ENCODE measurements around the gene THSD4. TPM values are rescaled to one million over a fixed set of nuclear protein-coding genes. Genes with fewer than 3 reads are reported as not detected.

The THSD4 gene
- total and polyA plus RNA-seq, 2 of the 4 experiments (the other 2 are of a cell fraction) = 25.5 to 31.1 TPM

DNA sequence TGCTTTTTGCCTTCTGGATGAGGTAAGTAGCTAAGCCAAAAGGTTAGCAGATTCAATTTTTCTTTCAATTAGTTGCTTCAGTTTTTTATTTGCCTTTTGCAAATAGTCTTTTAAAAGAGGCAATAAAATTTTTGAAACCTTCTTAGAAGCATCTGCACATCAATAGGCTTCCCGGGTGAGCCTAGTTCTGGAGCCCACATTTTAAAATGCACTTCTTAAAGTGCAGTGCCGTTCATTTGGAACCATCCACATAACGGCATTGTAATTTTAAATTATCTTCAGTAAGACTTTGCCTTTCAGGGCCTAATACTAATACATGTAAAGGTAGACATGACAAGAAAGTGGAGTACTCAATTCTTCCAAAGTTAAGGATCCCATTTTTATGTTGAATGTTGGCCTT is 269.2 kb downstream of the THSD4 start:
- in situ Hi-C loops (cut with MboI; ENCODE audit: low sequenced_read_pairs) (no loop called here), dilution Hi-C loops (cut with HindIII; ENCODE audit: low sequenced_read_pairs, unreplicated experiment) (no loop called here), intact Hi-C loops (cut with micrococcal nuclease) (no loop called here)
- Histone ChIP-seq H3K9me1 (ENCODE audit: insufficient read depth, low read length) (no peaks in the 10 kb centered on the region), H3K18ac (ENCODE audit: low read depth, low read length) (peak overlapping the region; percentile 84; the same call in 1 of the 2 replicates), H3K14ac (replicated peaks; ENCODE audit: low read depth, low read length) (no peak overlapping the region), H3K9me3 (ENCODE audit: control insufficient read depth, insufficient read depth, low read length) (no peaks in the 10 kb centered on the region), H3K79me1 (ENCODE audit: low read depth in 1 of 2, low read length in 2 of 2) (peaks cover 0 to 7% of the 10 kb centered on the region in 2 experiments; a peak in 1 of 4 replicates), H3K36me3 (ENCODE audit: control insufficient read depth, insufficient read depth, low read length) (no peaks in the 10 kb centered on the region), H3K4me2 (ENCODE audit: low read depth, low read length) (no peak overlapping the region), H3K23ac (ENCODE audit: low read depth, low read length) (no peak overlapping the region), H4K5ac (ENCODE audit: low read depth, low read length) (peak overlapping the region; percentile 49; the same call in 1 of the 2 replicates), H4K8ac (ENCODE audit: low read depth in 2 of 2, low read length in 2 of 2) (peak overlapping the region in 1 of 2 experiments; percentile 31; a peak in 2 of 4 replicates), H3K27ac (ENCODE audit: insufficient read depth, low read length) (no peak overlapping the region), H2BK120ac (ENCODE audit: low read depth, low read length) (peak overlapping the region; percentile 61; the same call in 1 of the 2 replicates), H3K56ac (ENCODE audit: extremely low read depth, insufficient read depth, low read length) (no peak overlapping the region), H2BK15ac (ENCODE audit: low read depth, low read length) (peak overlapping the region; percentile 66; the same call in 1 of the 3 replicates), H3K4me3 (ENCODE audit: insufficient read depth, low read depth, low read length) (no peak overlapping the region), H3K4me1 (ENCODE audit: control insufficient read depth, insufficient read depth, low read length) (peaks cover 16% of the 10 kb centered on the region), H2BK20ac (ENCODE audit: low read depth, low read length) (peak overlapping the region; percentile 16; the same call in 1 of the 2 replicates), H3K4ac (ENCODE audit: low read depth, low read length) (no peak overlapping the region), H3K9ac (ENCODE audit: low read depth, low read length) (no peak overlapping the region), H2BK5ac (ENCODE audit: low read depth, low read length, poor library complexity, severe bottlenecking) (no peak overlapping the region), H2AK9ac (replicated peaks; ENCODE audit: low read depth, low read length, poor library complexity) (no peak overlapping the region), H4K91ac (ENCODE audit: insufficient read depth, low read depth, low read length) (peak overlapping the region; percentile 43; the same call in 1 of the 2 replicates), H2AFZ (replicated peaks; ENCODE audit: low read length, poor library complexity) (no peak overlapping the region), H2AK5ac (ENCODE audit: low read depth, low read length) (no peak overlapping the region), H3K27me3 (ENCODE audit: control insufficient read depth, insufficient read depth, low read length) (no peaks in the 10 kb centered on the region), H4K20me1 (ENCODE audit: insufficient read depth, low read length) (no peaks in the 10 kb centered on the region)
- ATAC-seq (ENCODE audit: low read depth) (no peak), DNase-seq (no peak)
- no TSS peak for BruUV-seq (replicated peaks)
- no CpG with 5 or more reads among the region's 3 CpGs for WGBS, 2 experiments (ENCODE audit: extremely low coverage in 2 of 2, insufficient read length in 1 of 2)
- TF ChIP-seq BHLHE40 (IDR thresholded peaks at IDR 0.05; ENCODE audit: low read depth, low read length) (no peak), RCOR1 (IDR thresholded peaks at IDR 0.05; ENCODE audit: insufficient replicate concordance, low read length) (no peak), CEBPB (IDR thresholded peaks at IDR 0.05; ENCODE audit: low read depth, low read length) (no peak), CHD1 (IDR thresholded peaks at IDR 0.05; ENCODE audit: low read depth, low read length) (no peak), FOS (IDR thresholded peaks at IDR 0.05; ENCODE audit: low read depth, low read length) (no peak), RFX5 (IDR thresholded peaks at IDR 0.05; ENCODE audit: low read depth, low read length) (no peak), MAZ (IDR thresholded peaks at IDR 0.05; ENCODE audit: borderline replicate concordance, low read depth, low read length) (no peak), NFE2L2 (IDR thresholded peaks at IDR 0.05; ENCODE audit: low read depth, low read length) (no peak), MXI1 (IDR thresholded peaks at IDR 0.05; ENCODE audit: borderline replicate concordance, low read depth, low read length) (no peak), MAFK (IDR thresholded peaks at IDR 0.05; ENCODE audit: low read depth, low read length) (no peak), POLR2A (IDR thresholded peaks at IDR 0.05; ENCODE audit: low read depth, low read length) (no peak)
- TF ChIP-seq, protein P1, sequence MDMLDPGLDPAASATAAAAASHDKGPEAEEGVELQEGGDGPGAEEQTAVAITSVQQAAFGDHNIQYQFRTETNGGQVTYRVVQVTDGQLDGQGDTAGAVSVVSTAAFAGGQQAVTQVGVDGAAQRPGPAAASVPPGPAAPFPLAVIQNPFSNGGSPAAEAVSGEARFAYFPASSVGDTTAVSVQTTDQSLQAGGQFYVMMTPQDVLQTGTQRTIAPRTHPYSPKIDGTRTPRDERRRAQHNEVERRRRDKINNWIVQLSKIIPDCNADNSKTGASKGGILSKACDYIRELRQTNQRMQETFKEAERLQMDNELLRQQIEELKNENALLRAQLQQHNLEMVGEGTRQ (IDR thresholded peaks at IDR 0.05; ENCODE audit: low read depth, low read length) = no peak
- TF ChIP-seq, protein P2, sequence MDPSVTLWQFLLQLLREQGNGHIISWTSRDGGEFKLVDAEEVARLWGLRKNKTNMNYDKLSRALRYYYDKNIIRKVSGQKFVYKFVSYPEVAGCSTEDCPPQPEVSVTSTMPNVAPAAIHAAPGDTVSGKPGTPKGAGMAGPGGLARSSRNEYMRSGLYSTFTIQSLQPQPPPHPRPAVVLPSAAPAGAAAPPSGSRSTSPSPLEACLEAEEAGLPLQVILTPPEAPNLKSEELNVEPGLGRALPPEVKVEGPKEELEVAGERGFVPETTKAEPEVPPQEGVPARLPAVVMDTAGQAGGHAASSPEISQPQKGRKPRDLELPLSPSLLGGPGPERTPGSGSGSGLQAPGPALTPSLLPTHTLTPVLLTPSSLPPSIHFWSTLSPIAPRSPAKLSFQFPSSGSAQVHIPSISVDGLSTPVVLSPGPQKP (IDR thresholded peaks at IDR 0.05; ENCODE audit: borderline replicate concordance, low read depth, low read length) = no peak
- TF ChIP-seq, protein P3, sequence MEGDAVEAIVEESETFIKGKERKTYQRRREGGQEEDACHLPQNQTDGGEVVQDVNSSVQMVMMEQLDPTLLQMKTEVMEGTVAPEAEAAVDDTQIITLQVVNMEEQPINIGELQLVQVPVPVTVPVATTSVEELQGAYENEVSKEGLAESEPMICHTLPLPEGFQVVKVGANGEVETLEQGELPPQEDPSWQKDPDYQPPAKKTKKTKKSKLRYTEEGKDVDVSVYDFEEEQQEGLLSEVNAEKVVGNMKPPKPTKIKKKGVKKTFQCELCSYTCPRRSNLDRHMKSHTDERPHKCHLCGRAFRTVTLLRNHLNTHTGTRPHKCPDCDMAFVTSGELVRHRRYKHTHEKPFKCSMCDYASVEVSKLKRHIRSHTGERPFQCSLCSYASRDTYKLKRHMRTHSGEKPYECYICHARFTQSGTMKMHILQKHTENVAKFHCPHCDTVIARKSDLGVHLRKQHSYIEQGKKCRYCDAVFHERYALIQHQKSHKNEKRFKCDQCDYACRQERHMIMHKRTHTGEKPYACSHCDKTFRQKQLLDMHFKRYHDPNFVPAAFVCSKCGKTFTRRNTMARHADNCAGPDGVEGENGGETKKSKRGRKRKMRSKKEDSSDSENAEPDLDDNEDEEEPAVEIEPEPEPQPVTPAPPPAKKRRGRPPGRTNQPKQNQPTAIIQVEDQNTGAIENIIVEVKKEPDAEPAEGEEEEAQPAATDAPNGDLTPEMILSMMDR (conservative IDR thresholded peaks at IDR 0.05; ENCODE audit: low read depth, low read length) = no peak
- ChIA-PET POLR2A (ENCODE audit: unreplicated experiment) (no interaction called here), CTCF (no interaction called here)

Data from IMR-90 (cell line).